Raji (cell line): ENCODE data around the gene NUTM2G.
"Not testable (repeated sequence)": the region's sequence is repeated elsewhere in the genome, so short reads cannot be mapped to it uniquely, and the experiment has no call there.

Experiments used
- POLR2A ChIP-seq: IDR thresholded peaks from 2 replicates; pipeline ENCODE4 v1.6.1; 2011; ENCODE audit warnings: low read depth, low read length, control low read depth; ENCODE audit not compliant: insufficient read depth

NUTM2G gene

GRCh38 chr9:96928543-96928942 lies at the start of gene NUTM2G:
NUTM2G (plus strand) TSS chr9:96928843; CDS start chr9:96929025, 182 bp downstream.
- TF ChIP-seq POLR2A, result not testable (repeated sequence)

- no peak for TF ChIP-seq POLR2A
Observed at GRCh38 chr9:96883922-96884321, 44.7 kb upstream of the NUTM2G start.

DNA sequence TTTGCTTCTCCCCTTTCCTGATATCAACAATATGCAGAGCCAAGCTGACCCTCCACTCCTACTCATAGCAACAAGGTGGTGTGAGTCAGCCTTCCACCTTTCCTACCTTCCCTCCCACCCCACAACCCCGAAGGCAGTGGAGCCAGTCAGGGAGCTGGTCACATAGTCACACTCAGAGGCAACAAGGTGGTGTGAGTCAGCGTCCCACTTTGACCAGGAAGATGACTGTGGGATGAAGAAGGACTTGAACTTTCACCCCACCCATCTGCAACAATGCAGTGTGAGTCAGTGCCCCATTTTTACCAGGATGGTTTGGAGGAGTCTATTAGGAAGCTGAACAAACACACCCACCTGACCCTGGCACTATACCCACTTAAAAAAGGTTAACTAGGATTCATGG lies 44.2 kb upstream of the NUTM2G start:
- TF ChIP-seq POLR2A, result no peak

GRCh38 chr9:96885424-96885823 lies 43.2 kb upstream of the NUTM2G start:
- no peak for TF ChIP-seq POLR2A

DNA sequence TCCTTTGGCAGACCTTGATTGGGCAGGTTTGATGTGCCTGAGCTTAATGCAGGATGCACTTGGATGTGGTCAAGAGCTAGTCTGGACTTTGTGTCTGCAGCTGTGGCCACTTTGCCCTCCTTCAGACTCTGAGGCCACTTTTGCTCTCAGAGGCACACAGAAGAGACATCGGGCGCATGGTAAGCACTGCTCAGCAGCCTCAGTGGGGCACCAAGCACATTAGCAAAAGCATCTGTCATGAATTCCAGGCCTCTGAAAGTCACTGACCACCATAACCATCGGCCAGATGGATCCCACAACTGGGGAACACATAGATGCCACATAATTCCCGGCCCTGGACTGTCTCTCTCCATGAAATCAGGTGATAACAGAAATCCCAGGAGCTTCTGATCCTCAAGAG lies 40.1 kb upstream of the NUTM2G start:
- TF ChIP-seq POLR2A, result no peak

GRCh38 chr9:96892131-96892530 lies 36.5 kb upstream of the NUTM2G start:
- TF ChIP-seq POLR2A, result no peak
